SK-N-SH (cell line): ENCODE results near the gene PPP2R3A. TPM values are rescaled to one million over a fixed set of nuclear protein-coding genes. Genes with fewer than 3 reads are reported as not detected.

Experiments
- CTCF ChIA-PET: fragments of 300-600, 350-600 bp; formaldehyde crosslinking; extraction: SDS; loops from one replicate; lab custom pipeline; 2021; lab: Yijun Ruan, JAX
- POLR2A ChIA-PET: fragments of 350-600 bp; sonication (Branson Sonifier 250); formaldehyde crosslinking; extraction: SDS; loops from one replicate; lab custom pipeline; 2020; ENCODE audit warnings: antibody characterized with exemption, inconsistent platforms; lab: Yijun Ruan, JAX
- DNase-seq: peaks from one replicate; pipeline ENCODE4 v3.0.0; 2012
- H2AFZ ChIP-seq: fragments of 200-600 bp; sonication (generic); 2 replicates; pipeline ENCODE4 v1.8.1; 2016; ENCODE audit warnings: antibody characterized with exemption, mild to moderate bottlenecking, low read depth
- H3F3A ChIP-seq: fragments of 200-600 bp; sonication (generic); replicated peaks from 2 replicates; pipeline ENCODE3; 2016; ENCODE audit warnings: antibody characterized with exemption, mild to moderate bottlenecking; ENCODE audit not compliant: insufficient read depth
- H3K27ac ChIP-seq, 2 experiments: fragments of 200-500 bp in 1 of 2; fragments of 200-600 bp in 1 of 2; sonication (Bioruptor generic) in 1 of 2; sonication (generic), shearing (Covaris generic) in 1 of 2; 2 replicates each; pipeline versions ENCODE4 v1.5.1 to v1.6.1; 2014 to 2016; ENCODE audit warnings: low read depth in 2 of 2, inconsistent platforms in 1 of 2, low read length in 1 of 2, mild to moderate bottlenecking in 1 of 2, mixed read lengths in 1 of 2
- H3K27me3 ChIP-seq: fragments of 200-600 bp; sonication (generic), shearing (Covaris generic); 2 replicates; pipeline ENCODE4 v1.6.1; 2016; ENCODE audit warnings: mixed run types; ENCODE audit not compliant: insufficient read depth
- H3K36me3 ChIP-seq, 2 experiments: fragments of 200-500 bp in 1 of 2; fragments of 200-600 bp in 1 of 2; sonication (Bioruptor generic) in 1 of 2; sonication (generic) in 1 of 2; replicated peaks in 1 of 2; 2 replicates each; pipeline versions ENCODE3 to v1.5.1; 2014 to 2016; ENCODE audit warnings: low read length in 1 of 2, mild to moderate bottlenecking in 1 of 2; ENCODE audit not compliant: insufficient read depth in 2 of 2, control insufficient read depth in 1 of 2
- H3K4me1 ChIP-seq, 2 experiments: fragments of 200-500 bp in 1 of 2; fragments of 200-600 bp in 1 of 2; sonication (Bioruptor generic) in 1 of 2; sonication (generic), shearing (Covaris generic) in 1 of 2; 2 replicates each; pipeline versions ENCODE4 v1.5.1 to v1.6.1; 2014 to 2016; ENCODE audit warnings: low read depth in 1 of 2, low read length in 1 of 2, mixed run types in 1 of 2; ENCODE audit not compliant: insufficient read depth in 2 of 2, control insufficient read depth in 1 of 2
- H3K4me2 ChIP-seq: fragments of 200-600 bp; sonication (generic), shearing (Covaris generic); 2 replicates; pipeline ENCODE4 v1.6.1; 2017; ENCODE audit warnings: mixed run types
- H3K4me3 ChIP-seq, 2 experiments: fragments of 200-500 bp in 1 of 2; fragments of 200-600 bp in 1 of 2; sonication (Bioruptor generic) in 1 of 2; sonication (generic), shearing (Covaris generic) in 1 of 2; 2 replicates each; pipeline versions ENCODE4 v1.5.1 to v1.8.1; 2014 to 2016; ENCODE audit warnings: low read depth in 2 of 2, inconsistent platforms in 1 of 2, low read length in 1 of 2, mild to moderate bottlenecking in 1 of 2, mixed read lengths in 1 of 2, moderate library complexity in 1 of 2
- H3K79me2 ChIP-seq: fragments of 200-600 bp; sonication (generic); 2 replicates; pipeline ENCODE4 v1.8.1; 2017; ENCODE audit warnings: mild to moderate bottlenecking; ENCODE audit not compliant: insufficient read depth
- H3K9ac ChIP-seq: fragments of 200-600 bp; sonication (generic); 2 replicates; pipeline ENCODE4 v1.6.1; 2017; ENCODE audit warnings: mixed run types
- H3K9me2 ChIP-seq: fragments of 200-600 bp; sonication (generic); 2 replicates; pipeline ENCODE4 v1.6.1; 2017; ENCODE audit warnings: mixed run types
- H3K9me3 ChIP-seq: fragments of 200-600 bp; sonication (generic); 2 replicates; pipeline ENCODE4 v1.6.1; 2017; ENCODE audit warnings: mixed run types, mild to moderate bottlenecking, moderate library complexity
- H4K20me1 ChIP-seq: fragments of 200-600 bp; sonication (generic); 2 replicates; pipeline ENCODE4 v1.6.1; 2017; ENCODE audit warnings: mild to moderate bottlenecking, mixed run types; ENCODE audit not compliant: insufficient read depth
- CTCF ChIP-seq: fragments of 200-600 bp; sonication (generic); IDR thresholded peaks from 2 replicates; pipeline ENCODE4 v1.6.1; 2017; ENCODE audit warnings: antibody characterized with exemption, mild to moderate bottlenecking, moderate library complexity
- EZH2phosphoT487 ChIP-seq: fragments of 200-600 bp; sonication (generic); IDR thresholded peaks from 2 replicates; pipeline ENCODE4 v1.6.1; 2017; ENCODE audit warnings: low read depth, mixed run types, mild to moderate bottlenecking, antibody characterized with exemption, moderate library complexity, borderline replicate concordance
- FOSL2 ChIP-seq: IDR thresholded peaks from 2 replicates; pipeline ENCODE4 v1.4.0; 2012; ENCODE audit warnings: low read depth, mild to moderate bottlenecking, moderate library complexity, borderline replicate concordance
- FOXJ3 ChIP-seq: sonication (generic); formaldehyde crosslinking; IDR thresholded peaks from 2 replicates; pipeline ENCODE4 v1.5.1; 2020; ENCODE audit warnings: mild to moderate bottlenecking, missing genetic modification reagents
- FOXM1 ChIP-seq: IDR thresholded peaks from 2 replicates; pipeline ENCODE4 v1.4.0; 2012; ENCODE audit warnings: low read depth, mild to moderate bottlenecking
- GABPA ChIP-seq: IDR thresholded peaks from 2 replicates; pipeline ENCODE4 v1.4.0; 2012; ENCODE audit warnings: low read depth, mild to moderate bottlenecking
- MEF2A ChIP-seq: IDR thresholded peaks from 2 replicates; pipeline ENCODE4 v1.4.0; 2012; ENCODE audit warnings: low read depth, borderline replicate concordance
- NFIC ChIP-seq: IDR thresholded peaks from 2 replicates; pipeline ENCODE4 v1.4.0; 2012; ENCODE audit warnings: borderline replicate concordance
- PBX3 ChIP-seq: IDR thresholded peaks from 2 replicates; pipeline ENCODE4; 2012
- RAD21 ChIP-seq: IDR thresholded peaks from 2 replicates; pipeline ENCODE4 v1.6.1; 2012; ENCODE audit warnings: mild to moderate bottlenecking, low read length
- REST ChIP-seq: IDR thresholded peaks from 2 replicates; pipeline ENCODE4 v1.6.1; 2012; ENCODE audit warnings: mild to moderate bottlenecking, low read depth, low read length, moderate library complexity
- TCF12 ChIP-seq: IDR thresholded peaks from 2 replicates; pipeline ENCODE4 v1.4.0; 2012
- TEAD4 ChIP-seq: IDR thresholded peaks from 2 replicates; pipeline ENCODE4 v1.4.0; 2012; ENCODE audit warnings: mild to moderate bottlenecking, borderline replicate concordance; ENCODE audit not compliant: insufficient read depth
- USF2 ChIP-seq: fragments of 150-350 bp; IDR thresholded peaks from 2 replicates; pipeline ENCODE4 v1.6.1; 2017; ENCODE audit warnings: antibody characterized with exemption, low read length, low read depth, borderline replicate concordance
- WGBS: methylation state at CpG from one replicate; pipeline ENCODE4 v1.1.6; 2017; ENCODE audit warnings: low lambda C conversion rate; 5-methylcytosine and 5-hydroxymethylcytosine counted together
- polyA plus RNA-seq, 3 experiments: library from polyadenylated mRNA; depleted of rRNA; stranded (reverse); fragments of >200 nt; gene quantifications; 2 replicates each; pipeline ENCODE4 v1.2.3, GENCODE V29; 2012

PPP2R3A gene
- polyA plus RNA-seq, 1 of the 3 experiments (the other 2 are of a cell fraction) = 3.9 TPM

GRCh38 chr3:136152963-136153362, 187.4 kb downstream of the PPP2R3A start:
- H3K9ac ChIP-seq = no peak overlapping the region
- H3K4me3 ChIP-seq = no peak overlapping the region
- TF ChIP-seq NFIC (no peak), FOSL2 (no peak), GABPA (no peak), PBX3 (no peak), TCF12 (no peak), RAD21 (no peak)
- ChIA-PET POLR2A (interaction anchor here (0.6 kb wide), 1 partner anchor 240 kb away, joined by 3 read pairs; no protein-coding TSS in a partner anchor), CTCF (interaction anchor here (0.8 kb wide), 1 partner anchor 198 kb away, joined by 3 read pairs; no protein-coding TSS in a partner anchor)
- peaks cover 0 to 14% of the 10 kb centered on the region in 2 experiments; a peak in 3 of 4 replicates for H3K4me1 ChIP-seq
- H3F3A ChIP-seq = peaks cover 7% of the 10 kb centered on the region
- peaks cover 90% of the 10 kb centered on the region for H4K20me1 ChIP-seq
- no peak overlapping the region for H3K27ac ChIP-seq
- 100% methylated on average over 4 of the region's 4 CpGs for WGBS
- H3K4me2 ChIP-seq = no peak overlapping the region
- no peak for DNase-seq
- no peak overlapping the region for H2AFZ ChIP-seq
- H3K27me3 ChIP-seq = no peaks in the 10 kb centered on the region
- H3K79me2 ChIP-seq = peaks cover 100% of the 10 kb centered on the region
- H3K9me2 ChIP-seq = no peaks in the 10 kb centered on the region
- H3K36me3 ChIP-seq = peaks cover 29 to 31% of the 10 kb centered on the region in 2 experiments
- no peaks in the 10 kb centered on the region for H3K9me3 ChIP-seq

GRCh38 chr3:136161516-136161915, 196.0 kb downstream of the PPP2R3A start:
- Histone ChIP-seq H3K9me2 (no peaks in the 10 kb centered on the region), H4K20me1 (peaks cover 96% of the 10 kb centered on the region), H3K79me2 (peaks cover 99% of the 10 kb centered on the region), H3K4me2 (no peak overlapping the region), H2AFZ (no peak overlapping the region), H3K9me3 (no peaks in the 10 kb centered on the region), H3K9ac (no peak overlapping the region), H3K27me3 (no peaks in the 10 kb centered on the region), H3K27ac (no peak overlapping the region), H3K4me1 (peaks cover 0 to 19% of the 10 kb centered on the region in 2 experiments; a peak in 2 of 4 replicates), H3F3A (peaks cover 5% of the 10 kb centered on the region), H3K4me3 (no peak overlapping the region), H3K36me3 (peaks cover 0 to 6% of the 10 kb centered on the region in 2 experiments)
- POLR2A ChIA-PET = no interaction called here
- no peak for DNase-seq
- CTCF ChIA-PET = interaction anchor here (1.2 kb wide), 1 partner anchor 25 kb away, joined by 3 read pairs; no protein-coding TSS in a partner anchor
- TF ChIP-seq CTCF (no peak), USF2 (no peak), MEF2A (no peak), TEAD4 (no peak), NFIC (no peak), FOXM1 (no peak), FOXJ3 (CRISPR knock-in tag) (no peak), REST (no peak), EZH2phosphoT487 (no peak)
